Astrocyte (in vitro differentiated cells and primary cell): ENCODE data around the gene SCLT1. TPM values are rescaled to one million over a fixed set of nuclear protein-coding genes. Genes with fewer than 3 reads are reported as not detected.

Source experiments
- DNase-seq: peaks from one replicate; pipeline ENCODE4 v3.0.0-alpha.2; 2010; ENCODE audit warnings: low read depth
- FAIRE-seq: peaks from 2 replicates; lab custom pipeline; 2011; peaks lifted over from hg19 to GRCh38; lab: Jason Lieb, UNC
- H2AFZ ChIP-seq: 2 replicates; pipeline ENCODE4 v1.6.0; 2012; ENCODE audit warnings: low read depth, low read length, inconsistent platforms
- H3K27ac ChIP-seq: 2 replicates; pipeline ENCODE4 v1.5.1; 2011; ENCODE audit warnings: low read depth, low read length, inconsistent platforms
- H3K27me3 ChIP-seq: 2 replicates; pipeline ENCODE4 v1.6.0; 2011; ENCODE audit warnings: low read length, inconsistent platforms; ENCODE audit not compliant: insufficient read depth
- H3K36me3 ChIP-seq: 2 replicates; pipeline ENCODE4 v1.5.1; 2011; ENCODE audit warnings: low read length, inconsistent platforms; ENCODE audit not compliant: insufficient read depth
- H3K4me1 ChIP-seq: 2 replicates; pipeline ENCODE4 v1.5.1; 2011; ENCODE audit warnings: low read length, inconsistent platforms; ENCODE audit not compliant: insufficient read depth
- H3K4me2 ChIP-seq: 2 replicates; pipeline ENCODE4 v1.6.0; 2012; ENCODE audit warnings: low read length, inconsistent platforms
- H3K4me3 ChIP-seq: 2 replicates; pipeline ENCODE4 v1.5.1; 2011; ENCODE audit warnings: low read depth, mild to moderate bottlenecking, low read length, inconsistent platforms; ENCODE audit not compliant: insufficient read depth
- H3K79me2 ChIP-seq: 2 replicates; pipeline ENCODE4 v1.6.0; 2012; ENCODE audit warnings: mild to moderate bottlenecking, low read length, inconsistent platforms; ENCODE audit not compliant: insufficient read depth
- H3K9ac ChIP-seq: 2 replicates; pipeline ENCODE4 v1.6.0; 2012; ENCODE audit warnings: mild to moderate bottlenecking, low read length, inconsistent platforms
- H3K9me3 ChIP-seq: 2 replicates; pipeline ENCODE4 v1.5.1; 2012; ENCODE audit warnings: low read depth, mild to moderate bottlenecking, low read length, inconsistent platforms; ENCODE audit not compliant: insufficient read depth
- H4K20me1 ChIP-seq: 2 replicates; pipeline ENCODE4 v1.6.0; 2012; ENCODE audit warnings: low read length, inconsistent platforms; ENCODE audit not compliant: insufficient read depth
- H3K27ac Mint-ChIP-seq: one replicate; pipeline ENCODE4 v1.8.0; 2021; ENCODE audit warnings: mild to moderate bottlenecking, mixed read lengths; ENCODE audit not compliant: unreplicated experiment
- H3K27me3 Mint-ChIP-seq: one replicate; pipeline ENCODE4 v1.8.0; 2021; ENCODE audit warnings: low read depth, mixed read lengths; ENCODE audit not compliant: unreplicated experiment
- H3K36me3 Mint-ChIP-seq: one replicate; pipeline ENCODE4 v1.8.0; 2021; ENCODE audit warnings: low read depth, mixed read lengths; ENCODE audit not compliant: unreplicated experiment
- H3K4me1 Mint-ChIP-seq: one replicate; pipeline ENCODE4 v1.8.0; 2021; ENCODE audit warnings: low read depth, mixed read lengths; ENCODE audit not compliant: unreplicated experiment
- H3K4me3 Mint-ChIP-seq: one replicate; pipeline ENCODE4 v1.8.0; 2021; ENCODE audit warnings: mild to moderate bottlenecking, moderate library complexity, mixed read lengths; ENCODE audit not compliant: unreplicated experiment
- H3K9me3 Mint-ChIP-seq: one replicate; pipeline ENCODE4 v1.8.0; 2021; ENCODE audit warnings: mild to moderate bottlenecking, mixed read lengths; ENCODE audit not compliant: unreplicated experiment
- CTCF ChIP-seq: IDR thresholded peaks from 2 replicates; pipeline ENCODE4 v1.5.1; 2011; ENCODE audit warnings: low read depth, mild to moderate bottlenecking, inconsistent platforms, low read length, moderate library complexity; ENCODE audit not compliant: insufficient read depth
- EZH2 ChIP-seq: IDR thresholded peaks from 2 replicates; pipeline ENCODE4 v1.6.1; 2012; ENCODE audit warnings: mild to moderate bottlenecking, low read length, inconsistent platforms; ENCODE audit not compliant: insufficient read depth
- total RNA-seq: library from RNA; stranded (reverse); gene quantifications from 2 replicates; pipeline ENCODE4 v1.2.1, GENCODE V29; 2021

SCLT1 gene
- total RNA-seq, 1 donor from 2014 or later, result 11.3 TPM

- H3K36me3 ChIP-seq, result peaks cover 15% of the 10 kb centered on the region
- no peak overlapping the region for H2AFZ ChIP-seq
- no peak overlapping the region for H3K4me3 ChIP-seq
- Mint-ChIP-seq H3K9me3 (peaks cover 25% of the 10 kb centered on the region), H3K27me3 (no peaks in the 10 kb centered on the region), H3K4me3 (no peak overlapping the region), H3K27ac (no peak overlapping the region), H3K4me1 (no peaks in the 10 kb centered on the region), H3K36me3 (peaks cover 52% of the 10 kb centered on the region)
- DNase-seq (peak; percentile 70), FAIRE-seq (no peak)
- no peaks in the 10 kb centered on the region for H3K79me2 ChIP-seq
- no peak overlapping the region for H3K9ac ChIP-seq
- H3K27me3 ChIP-seq, result no peaks in the 10 kb centered on the region
- no peak overlapping the region for H3K27ac ChIP-seq
- H3K4me2 ChIP-seq, result no peak overlapping the region
- no peaks in the 10 kb centered on the region for H3K4me1 ChIP-seq
- TF ChIP-seq EZH2 (no peak), CTCF (no peak)
- no peaks in the 10 kb centered on the region for H3K9me3 ChIP-seq
- H4K20me1 ChIP-seq, result no peaks in the 10 kb centered on the region
Measured at GRCh38 chr4:128942607-128943006, 150.7 kb downstream of the SCLT1 start.

- H3K4me1 Mint-ChIP-seq, result no peaks in the 10 kb centered on the region
- H3K9me3 Mint-ChIP-seq, result peaks cover 25% of the 10 kb centered on the region
- DNase-seq (peak; percentile 16), FAIRE-seq (no peak)
- H3K27ac ChIP-seq, result no peak overlapping the region
- no peak overlapping the region for H3K4me2 ChIP-seq
- H3K4me3 Mint-ChIP-seq, result no peak overlapping the region
- no peak overlapping the region for H2AFZ ChIP-seq
- no peaks in the 10 kb centered on the region for H3K79me2 ChIP-seq
- no peak overlapping the region for H3K9ac ChIP-seq
- no peak overlapping the region for H3K4me3 ChIP-seq
- TF ChIP-seq EZH2, result no peak
- TF ChIP-seq CTCF, result no peak
- H3K4me1 ChIP-seq, result no peaks in the 10 kb centered on the region
- no peaks in the 10 kb centered on the region for H3K27me3 Mint-ChIP-seq
- H4K20me1 ChIP-seq, result no peaks in the 10 kb centered on the region
- H3K36me3 ChIP-seq, result peaks cover 15% of the 10 kb centered on the region
- H3K27ac Mint-ChIP-seq, result no peak overlapping the region
- H3K36me3 Mint-ChIP-seq, result peaks cover 55% of the 10 kb centered on the region
- no peaks in the 10 kb centered on the region for H3K27me3 ChIP-seq
- H3K9me3 ChIP-seq, result no peaks in the 10 kb centered on the region
Measured at GRCh38 chr4:128940971-128941370, 152.4 kb downstream of the SCLT1 start.

- H3K36me3 Mint-ChIP-seq, result peaks cover 1% of the 10 kb centered on the region
- H3K9me3 Mint-ChIP-seq, result peaks cover 1% of the 10 kb centered on the region
- H3K36me3 ChIP-seq, result peaks cover 5% of the 10 kb centered on the region
- H2AFZ ChIP-seq, result no peak overlapping the region
- no peak for TF ChIP-seq EZH2
- no peak for TF ChIP-seq CTCF
- no peak overlapping the region for H3K4me3 Mint-ChIP-seq
- H3K27ac ChIP-seq, result no peak overlapping the region
- no peaks in the 10 kb centered on the region for H3K27me3 ChIP-seq
- FAIRE-seq, result no peak
- H3K9me3 ChIP-seq, result no peaks in the 10 kb centered on the region
- H3K4me2 ChIP-seq, result no peak overlapping the region
- H3K27ac Mint-ChIP-seq, result no peak overlapping the region
- no peaks in the 10 kb centered on the region for H4K20me1 ChIP-seq
- H3K4me3 ChIP-seq, result no peak overlapping the region
- no peaks in the 10 kb centered on the region for H3K4me1 Mint-ChIP-seq
- no peaks in the 10 kb centered on the region for H3K79me2 ChIP-seq
- no peaks in the 10 kb centered on the region for H3K4me1 ChIP-seq
- no peak overlapping the region for H3K9ac ChIP-seq
- DNase-seq, result no peak
- no peaks in the 10 kb centered on the region for H3K27me3 Mint-ChIP-seq
Measured at GRCh38 chr4:128930051-128930450, 163.3 kb downstream of the SCLT1 start.
